Testis (tissue), 2 donors: ENCODE data around the gene PCDHB12.

Source experiments
- CTCF ChIP-seq, 3 experiments: fragments of 450-650 bp in 2 of 3; fragments of 200-600 bp in 1 of 3; sonication (generic) in 1 of 3; IDR thresholded peaks; one replicate each; pipeline ENCODE4 v1.5.1; 2016 to 2019; ENCODE audit warnings: antibody characterized with exemption in 3 of 3, mild to moderate bottlenecking in 2 of 3, moderate library complexity in 1 of 3
- POLR2A ChIP-seq: fragments of 450-650 bp; IDR thresholded peaks from one replicate; pipeline ENCODE4 v1.6.1; 2017; ENCODE audit warnings: antibody characterized with exemption, mild to moderate bottlenecking, moderate library complexity

GRCh38 chr5:141182248-141182647, 26.3 kb upstream of the PCDHB12 start, which contains the start of gene PCDHB16:
- TF ChIP-seq CTCF (IDR thresholded peaks at IDR 0.05), result peak; percentile 40 to 49 (median 46)
- TF ChIP-seq POLR2A, result no peak
